ENCODE measurements around the gene DNAH9. TPM values are rescaled to one million over a fixed set of nuclear protein-coding genes. Genes with fewer than 3 reads are reported as not detected.

Gene DNAH9
- polyA plus RNA-seq, 6 donors from 2014 or later: not detected

DNA sequence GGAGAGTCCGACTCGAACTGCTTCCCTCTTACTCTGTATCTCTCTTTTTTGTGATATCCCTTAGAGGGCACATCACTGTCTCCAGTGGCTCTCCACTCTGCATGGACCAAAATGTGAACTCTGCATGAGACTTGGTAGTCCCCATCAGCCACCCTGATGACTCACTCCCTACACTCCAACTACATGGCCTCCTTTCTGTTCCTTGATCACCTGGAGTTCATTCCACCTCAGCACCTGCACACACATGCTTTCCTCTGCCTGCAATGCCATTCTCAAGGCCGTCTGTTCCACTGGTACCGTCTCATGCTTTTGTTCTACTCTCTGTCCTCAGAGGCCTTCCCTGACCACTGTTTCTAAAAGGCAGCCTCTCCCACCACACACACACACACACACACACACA, 109.3 kb downstream of the DNAH9 start:
- H3K4me1 Mint-ChIP-seq: no peaks in the 10 kb centered on the region
- H3K4me3 Mint-ChIP-seq: no peak overlapping the region
- no peaks in the 10 kb centered on the region for H3K27me3 Mint-ChIP-seq
- no peaks in the 10 kb centered on the region for H3K36me3 Mint-ChIP-seq
- no peak for DNase-seq
- no peak for ATAC-seq (ENCODE audit: low read depth in 2 of 2)
- no peak overlapping the region for H3K27ac Mint-ChIP-seq
- peaks cover 0 to 4% (median 2%) of the 10 kb centered on the region in 7 donors for H3K9me3 Mint-ChIP-seq

DNA sequence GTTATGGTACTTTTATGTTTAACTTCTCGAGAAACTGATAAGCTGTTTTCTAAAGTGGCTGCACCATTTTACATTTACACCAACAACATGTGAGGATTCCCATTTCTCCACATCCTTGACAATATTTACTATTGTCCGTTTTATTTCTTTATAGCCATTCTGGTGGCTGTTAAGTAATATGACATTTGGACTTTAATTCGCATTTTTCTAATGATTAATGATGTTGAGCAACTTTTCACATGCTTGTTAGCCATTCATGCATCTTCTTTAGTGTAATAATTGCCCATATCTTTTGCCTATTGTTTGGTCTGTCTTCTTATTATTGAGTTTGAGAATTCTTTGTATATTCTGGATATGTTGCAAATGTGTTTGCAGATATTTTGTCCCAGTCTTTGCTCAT, 114.2 kb downstream of the DNAH9 start:
- no peak for ATAC-seq (ENCODE audit: low read depth in 2 of 2)
- no peak overlapping the region for H3K27ac Mint-ChIP-seq

DNA sequence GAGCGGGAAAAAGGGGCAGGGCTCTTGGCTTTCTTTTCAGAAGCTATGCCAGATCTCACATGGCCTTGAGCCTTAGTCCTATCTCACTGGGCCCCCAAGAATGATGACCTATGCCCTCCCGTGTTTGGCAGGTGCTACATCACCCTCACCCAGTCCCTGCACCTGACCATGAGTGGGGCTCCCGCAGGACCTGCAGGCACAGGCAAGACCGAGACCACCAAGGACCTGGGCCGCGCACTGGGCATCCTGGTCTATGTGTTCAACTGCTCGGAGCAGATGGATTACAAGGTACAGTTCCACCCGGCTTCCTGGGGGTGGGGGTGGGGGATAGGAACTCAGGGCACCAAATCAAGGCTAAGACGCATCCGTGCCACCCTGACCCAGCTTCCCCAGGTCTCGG, 120.9 kb downstream of the DNAH9 start:
- no peak for DNase-seq
- Mint-ChIP-seq H3K27ac (no peak overlapping the region), H3K36me3 (no peaks in the 10 kb centered on the region), H3K4me3 (no peak overlapping the region), H3K4me1 (no peaks in the 10 kb centered on the region), H3K9me3 (peaks cover 0 to 13% (median 2%) of the 10 kb centered on the region in 7 donors), H3K27me3 (no peaks in the 10 kb centered on the region)
- ATAC-seq (ENCODE audit: low read depth in 2 of 2): no peak

More for the DNA sequence above, 114.2 kb downstream of the DNAH9 start:
- H3K4me3 Mint-ChIP-seq: no peak overlapping the region
- DNase-seq: no peak
- no peaks in the 10 kb centered on the region for H3K36me3 Mint-ChIP-seq
- H3K9me3 Mint-ChIP-seq: peaks cover 0 to 6% (median 3%) of the 10 kb centered on the region in 7 donors
- H3K27me3 Mint-ChIP-seq: no peaks in the 10 kb centered on the region
- no peaks in the 10 kb centered on the region for H3K4me1 Mint-ChIP-seq

DNA sequence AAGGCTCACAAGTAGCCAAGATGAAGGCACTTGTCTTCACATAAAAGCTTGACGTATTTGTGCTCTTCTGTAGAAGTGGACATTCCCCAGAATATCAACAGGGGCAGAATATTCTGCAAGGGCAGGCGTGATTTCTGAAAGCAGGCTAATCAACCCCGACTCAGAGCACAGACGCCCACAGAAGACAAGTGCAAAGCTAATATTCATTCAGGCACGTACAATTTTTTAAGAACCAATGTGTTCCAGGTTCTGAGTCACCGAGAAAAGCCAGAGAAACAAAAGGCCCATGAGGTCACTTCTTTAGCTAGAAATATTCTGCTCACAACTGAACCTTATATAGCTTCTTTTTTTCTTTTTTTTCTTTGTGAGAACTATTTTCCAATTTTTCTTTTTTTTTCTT, 121.6 kb downstream of the DNAH9 start:
- H3K27me3 Mint-ChIP-seq: no peaks in the 10 kb centered on the region
- H3K36me3 Mint-ChIP-seq: no peaks in the 10 kb centered on the region
- DNase-seq (no peak), ATAC-seq (ENCODE audit: low read depth in 2 of 2) (no peak)
- H3K4me3 Mint-ChIP-seq: no peak overlapping the region
- no peak overlapping the region for H3K27ac Mint-ChIP-seq
- H3K4me1 Mint-ChIP-seq: no peaks in the 10 kb centered on the region
- peaks cover 0 to 13% (median 2%) of the 10 kb centered on the region in 7 donors for H3K9me3 Mint-ChIP-seq

DNA sequence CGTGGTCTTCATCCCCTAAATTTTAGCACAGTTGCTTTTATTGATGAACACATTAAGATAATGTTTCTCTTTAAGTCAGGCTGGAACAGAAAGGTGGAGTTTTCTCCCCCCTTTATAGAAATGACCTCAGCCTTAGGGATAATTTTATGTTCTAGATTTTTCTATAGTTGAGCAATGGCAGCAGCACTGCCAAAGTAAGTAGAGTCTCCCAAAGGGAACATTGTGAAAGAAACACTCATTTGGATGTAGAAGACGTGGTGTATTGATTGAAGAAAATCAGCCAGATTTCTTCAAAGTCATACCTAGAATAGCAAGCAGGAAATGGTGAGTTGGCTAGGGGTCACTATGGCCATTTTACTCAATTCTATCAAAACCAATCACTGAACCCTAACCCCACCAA, 122.5 kb downstream of the DNAH9 start:
- DNase-seq (no peak), ATAC-seq (ENCODE audit: low read depth in 2 of 2) (no peak)
- Mint-ChIP-seq H3K4me3 (no peak overlapping the region), H3K27ac (peak overlapping the region in 1 of 6 donors; percentile 74), H3K4me1 (no peaks in the 10 kb centered on the region), H3K36me3 (no peaks in the 10 kb centered on the region), H3K9me3 (peaks cover 0 to 13% (median 3%) of the 10 kb centered on the region in 7 donors), H3K27me3 (no peaks in the 10 kb centered on the region)

DNA sequence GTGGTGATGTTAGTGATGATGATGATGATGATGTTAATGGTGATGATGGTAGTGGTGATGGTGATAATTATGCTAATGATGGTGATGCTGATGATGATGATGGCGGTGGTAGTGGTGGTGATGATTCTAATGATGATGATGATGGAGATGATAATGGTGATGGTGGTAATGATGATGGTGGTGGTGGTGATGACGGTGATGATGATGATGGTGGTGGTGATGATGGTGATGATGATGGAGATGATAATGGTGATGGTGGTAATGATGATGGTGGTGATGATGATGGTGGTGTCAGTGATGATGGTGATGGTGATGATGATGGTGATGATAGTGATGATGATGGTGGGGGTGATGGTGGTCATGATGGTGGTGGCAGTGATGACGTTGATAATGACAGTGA, 132.5 kb downstream of the DNAH9 start:
- Mint-ChIP-seq H3K9me3 (peaks cover 0 to 8% (median 6%) of the 10 kb centered on the region in 7 donors), H3K27me3 (no peaks in the 10 kb centered on the region), H3K4me1 (no peaks in the 10 kb centered on the region), H3K27ac (no peak overlapping the region), H3K36me3 (no peaks in the 10 kb centered on the region), H3K4me3 (no peak overlapping the region)
- no peak for ATAC-seq (ENCODE audit: low read depth in 2 of 2)
- no peak for DNase-seq

DNA sequence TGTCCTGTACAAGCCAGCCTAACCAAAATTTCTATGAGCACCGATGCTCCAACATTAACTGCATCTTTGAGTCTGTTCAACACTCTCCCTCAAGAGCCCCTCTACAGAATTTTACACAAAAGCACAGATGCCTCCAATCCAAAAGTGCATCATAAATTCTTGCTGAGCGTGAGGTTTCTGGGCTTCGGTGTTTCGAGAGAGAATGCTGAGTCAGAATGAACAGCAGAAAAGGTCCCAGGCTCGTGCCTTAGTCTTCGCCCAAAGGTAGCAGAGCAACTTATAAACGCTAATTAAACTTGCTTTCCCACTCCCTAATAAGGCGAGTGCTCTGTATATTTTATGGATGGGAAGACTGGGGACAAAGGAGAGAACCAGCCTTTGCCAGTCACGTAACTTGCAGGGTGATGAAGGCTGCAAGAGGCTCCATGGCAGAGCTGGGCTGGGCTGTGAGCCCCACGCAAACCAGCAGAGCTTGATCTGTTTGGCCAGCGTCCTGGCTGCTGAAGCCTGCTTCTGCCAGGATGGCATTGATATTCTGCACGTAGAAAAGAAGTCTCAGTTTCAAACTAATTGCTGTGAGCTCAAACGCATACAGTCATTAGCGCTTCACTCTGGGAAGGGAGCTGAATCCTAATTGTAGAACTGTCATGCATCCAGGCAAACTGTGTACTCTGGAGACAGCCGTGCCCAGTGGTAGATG, 138.5 kb downstream of the DNAH9 start:
- Mint-ChIP-seq H3K4me1 (no peaks in the 10 kb centered on the region), H3K4me3 (no peak overlapping the region), H3K36me3 (no peaks in the 10 kb centered on the region), H3K27me3 (no peaks in the 10 kb centered on the region), H3K9me3 (peaks cover 0 to 9% (median 5%) of the 10 kb centered on the region in 7 donors), H3K27ac (no peak overlapping the region)
- no peak for ATAC-seq (ENCODE audit: low read depth in 2 of 2)
- no peak for DNase-seq

DNA sequence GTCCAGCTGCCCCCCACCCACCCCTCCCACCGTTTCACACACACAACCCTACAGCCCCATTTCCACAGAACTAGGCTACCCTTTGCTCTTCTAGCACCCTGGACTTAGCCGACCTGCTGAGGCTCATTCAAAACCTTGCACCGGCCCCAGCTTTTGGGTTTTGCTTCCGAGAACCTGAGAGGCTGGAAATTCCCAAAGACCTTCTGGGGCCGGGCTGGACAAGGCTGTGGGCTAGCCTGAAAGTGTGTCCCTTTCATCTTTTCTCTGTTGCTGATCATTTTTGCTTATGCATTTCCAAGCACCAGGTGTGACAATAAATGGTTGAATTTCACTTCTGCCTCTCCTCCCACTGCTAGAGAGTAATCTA, 139.0 kb downstream of the DNAH9 start:
- no peak overlapping the region for H3K27ac Mint-ChIP-seq
- H3K4me3 Mint-ChIP-seq: no peak overlapping the region
- ATAC-seq (ENCODE audit: low read depth in 2 of 2): no peak

DNA sequence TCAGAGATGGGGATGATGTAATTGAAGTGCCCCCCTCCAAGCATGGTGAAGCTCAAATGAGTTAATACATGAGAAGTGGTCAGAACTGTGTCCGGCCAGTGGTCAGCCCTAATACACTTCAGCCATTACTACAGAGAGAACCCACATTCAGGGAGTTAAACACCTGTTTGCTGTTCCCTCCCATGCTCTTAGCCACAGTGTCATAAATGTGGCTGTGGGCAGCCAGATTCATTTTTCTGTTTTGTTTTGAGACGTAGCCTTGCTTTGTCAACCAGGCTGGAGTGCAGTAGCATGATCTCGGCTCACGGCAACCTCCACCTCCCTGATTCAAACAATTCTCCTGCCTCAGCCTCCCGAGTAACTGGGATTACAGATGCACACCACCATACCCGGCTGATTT, 139.9 kb downstream of the DNAH9 start:
- H3K27ac Mint-ChIP-seq: no peak overlapping the region

More for the DNA sequence above, 139.0 kb downstream of the DNAH9 start:
- no peak for DNase-seq
- Mint-ChIP-seq H3K36me3 (no peaks in the 10 kb centered on the region), H3K27me3 (no peaks in the 10 kb centered on the region), H3K4me1 (no peaks in the 10 kb centered on the region), H3K9me3 (peaks cover 0 to 9% (median 4%) of the 10 kb centered on the region in 7 donors)

DNA sequence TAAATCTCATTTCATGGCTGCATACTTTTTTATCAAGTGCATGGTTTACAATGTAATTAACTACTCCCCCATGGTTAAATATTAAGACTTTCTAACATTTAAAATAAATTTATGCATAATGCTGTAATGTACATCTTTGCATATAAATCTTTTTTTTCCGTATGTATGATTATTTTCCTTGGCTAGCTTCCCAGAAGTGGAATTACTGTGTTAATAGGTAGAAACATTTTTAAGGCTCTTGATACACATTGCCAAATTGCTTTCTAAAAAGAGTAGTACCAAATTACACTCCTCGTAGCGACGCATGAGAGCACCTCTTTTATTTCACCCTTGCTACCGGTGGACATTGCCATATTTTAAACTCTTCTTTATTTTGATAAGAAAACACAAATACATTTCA, 141.1 kb downstream of the DNAH9 start:
- peaks cover 0 to 10% (median 3%) of the 10 kb centered on the region in 7 donors for H3K9me3 Mint-ChIP-seq
- H3K4me3 Mint-ChIP-seq: no peak overlapping the region
- no peak for DNase-seq
- H3K4me1 Mint-ChIP-seq: no peaks in the 10 kb centered on the region
- H3K27ac Mint-ChIP-seq: no peak overlapping the region
- H3K27me3 Mint-ChIP-seq: peaks cover 0 to 1% (median 0%) of the 10 kb centered on the region in 3 donors
- no peaks in the 10 kb centered on the region for H3K36me3 Mint-ChIP-seq
- ATAC-seq (ENCODE audit: low read depth in 2 of 2): no peak

More for the DNA sequence above, 139.9 kb downstream of the DNAH9 start:
- Mint-ChIP-seq H3K4me1 (no peaks in the 10 kb centered on the region), H3K9me3 (peaks cover 0 to 5% (median 3%) of the 10 kb centered on the region in 7 donors), H3K36me3 (no peaks in the 10 kb centered on the region), H3K27me3 (no peaks in the 10 kb centered on the region), H3K4me3 (no peak overlapping the region)
- no peak for ATAC-seq (ENCODE audit: low read depth in 2 of 2)
- DNase-seq: no peak

DNA sequence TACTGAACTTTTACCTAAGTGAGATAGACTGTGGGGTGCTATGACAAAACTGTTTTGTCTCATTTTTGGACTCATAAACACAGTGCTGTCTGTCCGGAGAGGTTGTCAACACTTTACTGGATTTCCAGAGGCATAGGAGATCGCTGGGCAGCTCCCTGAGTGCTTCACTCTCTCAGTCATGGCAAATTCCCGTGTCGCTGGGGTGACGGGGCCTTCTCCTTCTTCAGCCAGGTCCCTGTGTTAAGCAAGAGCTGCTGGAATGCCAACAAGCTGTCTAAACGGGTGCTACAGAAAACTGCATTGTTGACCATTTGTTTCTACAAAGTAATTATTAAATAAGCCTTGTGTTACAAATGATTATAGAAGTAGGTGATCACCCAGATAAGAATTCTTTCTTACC, 141.6 kb downstream of the DNAH9 start:
- Mint-ChIP-seq H3K27me3 (peaks cover 0 to 3% (median 0%) of the 10 kb centered on the region in 3 donors), H3K4me3 (no peak overlapping the region), H3K27ac (no peak overlapping the region), H3K36me3 (no peaks in the 10 kb centered on the region), H3K9me3 (peaks cover 0 to 10% (median 5%) of the 10 kb centered on the region in 7 donors), H3K4me1 (no peaks in the 10 kb centered on the region)
- ATAC-seq (ENCODE audit: low read depth in 2 of 2) (no peak), DNase-seq (no peak)

DNA sequence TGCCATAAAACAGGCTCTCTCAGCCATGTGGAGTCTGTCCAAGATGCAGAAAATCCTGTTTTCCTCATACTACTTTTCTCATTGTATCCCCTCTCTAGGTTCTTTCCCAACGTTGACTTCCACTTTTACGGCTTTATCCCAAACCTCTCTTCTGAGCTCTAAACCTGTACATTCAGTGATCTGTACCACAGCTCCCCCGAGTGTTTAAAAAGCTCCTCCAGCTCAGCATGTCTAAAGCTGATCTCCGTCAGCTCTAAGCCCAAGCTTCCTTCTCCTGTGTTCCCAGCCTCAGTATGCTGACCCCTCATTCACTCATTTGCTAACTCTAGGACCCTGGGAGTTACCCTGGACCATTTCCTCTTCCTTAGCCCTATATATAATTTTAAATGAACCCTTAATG, 144.6 kb downstream of the DNAH9 start:
- ATAC-seq (ENCODE audit: low read depth in 2 of 2) (no peak), DNase-seq (no peak)
- H3K4me3 Mint-ChIP-seq: no peak overlapping the region
- no peaks in the 10 kb centered on the region for H3K4me1 Mint-ChIP-seq
- H3K9me3 Mint-ChIP-seq: peaks cover 9 to 32% (median 15%) of the 10 kb centered on the region in 7 donors
- peaks cover 0 to 3% (median 0%) of the 10 kb centered on the region in 3 donors for H3K27me3 Mint-ChIP-seq
- peaks cover 6 to 10% of the 10 kb centered on the region in 2 donors for H3K36me3 Mint-ChIP-seq
- no peak overlapping the region for H3K27ac Mint-ChIP-seq

DNA sequence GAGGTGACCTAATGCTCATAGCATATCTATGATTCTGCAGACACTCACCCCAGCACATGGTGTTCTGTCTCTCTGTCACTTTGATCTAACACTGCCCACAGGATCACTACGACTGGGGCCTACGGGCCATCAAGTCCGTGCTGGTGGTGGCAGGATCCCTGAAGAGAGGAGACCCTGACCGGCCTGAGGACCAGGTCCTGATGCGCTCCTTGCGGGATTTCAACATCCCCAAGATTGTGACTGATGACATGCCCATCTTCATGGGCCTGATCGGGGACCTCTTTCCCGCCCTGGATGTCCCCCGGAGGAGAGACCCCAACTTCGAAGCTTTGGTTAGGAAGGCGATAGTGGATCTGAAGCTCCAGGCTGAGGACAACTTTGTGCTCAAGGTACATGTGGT, 146.4 kb downstream of the DNAH9 start:
- Mint-ChIP-seq H3K36me3 (peaks cover 6 to 10% of the 10 kb centered on the region in 2 donors), H3K4me1 (no peaks in the 10 kb centered on the region), H3K4me3 (no peak overlapping the region), H3K27me3 (peaks cover 0 to 3% (median 0%) of the 10 kb centered on the region in 3 donors), H3K27ac (no peak overlapping the region), H3K9me3 (peaks cover 9 to 32% (median 15%) of the 10 kb centered on the region in 7 donors)
- DNase-seq (no peak), ATAC-seq (ENCODE audit: low read depth in 2 of 2) (no peak)

DNA sequence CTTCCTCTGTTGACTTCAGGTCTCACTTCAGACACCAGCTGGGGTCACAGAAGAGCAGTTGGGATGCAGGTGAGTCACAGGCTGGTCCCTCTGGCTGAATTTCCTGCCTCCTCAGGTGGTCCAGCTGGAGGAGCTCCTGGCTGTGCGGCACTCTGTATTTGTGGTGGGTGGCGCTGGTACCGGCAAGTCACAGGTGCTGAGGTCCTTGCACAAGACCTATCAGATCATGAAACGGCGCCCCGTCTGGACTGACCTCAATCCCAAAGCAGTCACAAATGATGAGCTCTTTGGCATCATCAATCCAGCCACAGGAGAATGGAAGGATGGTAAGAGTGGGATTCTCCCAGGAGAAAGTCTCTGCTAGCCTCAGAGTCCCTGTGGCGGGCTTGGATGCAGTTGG, 149.2 kb downstream of the DNAH9 start:
- ATAC-seq (ENCODE audit: low read depth in 2 of 2) (no peak), DNase-seq (no peak)
- Mint-ChIP-seq H3K4me3 (no peak overlapping the region), H3K9me3 (peaks cover 9 to 43% (median 16%) of the 10 kb centered on the region in 7 donors), H3K27me3 (peaks cover 0 to 3% (median 0%) of the 10 kb centered on the region in 3 donors), H3K27ac (no peak overlapping the region), H3K36me3 (peaks cover 6 to 10% of the 10 kb centered on the region in 2 donors), H3K4me1 (no peaks in the 10 kb centered on the region)
